K562 (cell line): ENCODE results near the gene MPV17L2. TPM values are rescaled to one million over a fixed set of nuclear protein-coding genes. Genes with fewer than 3 reads are reported as not detected.

ENCODE experiments used
- REST ChIP-seq, 2 experiments: fragments of 450-650 bp; formaldehyde crosslinking in 1 of 2; IDR thresholded peaks; 2 replicates each; pipeline versions ENCODE4 v1.4.0 to v1.6.1; 2014 to 2020; ENCODE audit warnings: mild to moderate bottlenecking in 2 of 2, borderline replicate concordance in 1 of 2, low read depth in 1 of 2
- ZNF408 ChIP-seq: fragments of 250-450 bp; sonication (Bioruptor Pico); IDR thresholded peaks from 2 replicates; pipeline ENCODE4 v1.4.0; 2020; ENCODE audit warnings: low read depth, mild to moderate bottlenecking, moderate library complexity
- polyA plus RNA-seq, 8 experiments: library from polyadenylated mRNA; depleted of rRNA in 4 of 8; stranded (reverse) in 5 of 8; unstranded in 3 of 8; fragments of >200 nt; fragmentation: Nextera tagmentation in 2 of 8; fragmentation: Illumina TruSeq in 1 of 8; extraction: Ambion mirVana in 2 of 8; extraction: Trizol in 1 of 8; gene quantifications; 2 replicates each; pipeline versions ENCODE4 v1.2.1 to v1.2.3, GENCODE V29; 2011 to 2014; ENCODE audit warnings: inconsistent platforms in 1 of 8, missing spikeins in 1 of 8
- total RNA-seq, 7 experiments: library from RNA; depleted of rRNA in 6 of 7; stranded (reverse); fragments of >200 nt in 6 of 7; fragmentation: Illumina TruSeq in 2 of 7; extraction: Trizol in 2 of 7; gene quantifications; 2 replicates each; pipeline versions ENCODE4 v1.2.1 to v1.2.3, GENCODE V29; 2011 to 2021; ENCODE audit warnings: low replicate concordance in 1 of 7

Gene MPV17L2
- total and polyA plus RNA-seq, 9 of the 15 experiments (the other 6 are each of a cell fraction or from before 2014, with no cell fraction given), result 10.6 to 60.2 (median 28.5) TPM

GRCh38 chr19:18167975-18168645 is 24.9 kb upstream of the MPV17L2 start (continued):
- TF ChIP-seq REST (IDR thresholded peaks at IDR 0.05; ENCODE audit: borderline replicate concordance) (peak; percentile 68; the same call in 1 of the 2 replicates), REST (CRISPR knock-in tag; IDR thresholded peaks at IDR 0.05; ENCODE audit: low read depth) (no peak), ZNF408 (CRISPR knock-in tag) (no peak)
